ENCODE results near the gene LPP.

LPP gene

DNA sequence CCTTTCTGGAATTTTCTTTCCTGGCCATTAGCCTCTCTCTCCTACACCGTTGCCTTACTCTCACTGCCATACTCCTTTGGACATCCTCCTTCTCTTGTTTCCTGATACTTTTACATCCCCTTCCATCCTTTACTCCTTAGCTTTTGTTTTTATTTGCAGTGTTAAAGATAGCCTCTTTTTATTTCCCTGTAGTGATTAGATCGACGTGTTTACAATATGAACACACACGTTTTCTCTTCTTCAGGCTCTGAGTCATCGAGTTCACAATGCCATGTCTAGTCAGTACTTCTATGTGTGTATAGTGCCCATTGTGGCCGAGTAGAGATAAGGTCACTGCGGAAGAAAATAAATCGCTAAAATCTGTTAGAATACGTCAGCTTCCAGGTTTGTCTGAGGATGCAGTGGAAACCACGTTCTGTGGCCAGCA, 208.5 kb downstream of the LPP start:
- peak; percentile 82 for DNase-seq (ENCODE audit: low read depth)

DNA sequence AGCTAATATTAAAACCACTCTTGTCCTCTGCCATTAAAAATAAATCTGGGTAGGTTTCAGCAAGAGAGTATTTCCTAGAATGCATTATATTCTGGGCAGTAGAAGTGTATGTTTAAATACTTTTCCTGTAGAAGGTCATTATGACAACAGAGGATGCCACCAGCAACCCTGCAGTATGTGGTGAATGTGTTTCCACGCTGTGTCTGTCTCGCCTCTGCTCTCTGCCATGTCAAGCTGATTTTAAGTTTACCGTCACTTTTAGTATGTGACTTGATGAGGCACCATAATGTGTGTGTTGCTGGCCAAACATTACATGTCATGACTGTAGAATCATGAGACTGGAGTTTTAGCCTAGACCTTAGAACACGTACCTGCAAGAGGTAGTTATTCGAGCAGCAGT, 211.2 kb downstream of the LPP start:
- DNase-seq (ENCODE audit: low read depth), result no peak

GRCh38 chr3:188365988-188366698, 212.2 kb downstream of the LPP start:
- DNase-seq (ENCODE audit: low read depth), result no peak

- no peak for DNase-seq (ENCODE audit: low read depth)
Observed at GRCh38 chr3:188367678-188368077, 213.7 kb downstream of the LPP start.

GRCh38 chr3:188369526-188369925, 215.6 kb downstream of the LPP start:
- no peak for DNase-seq (ENCODE audit: low read depth)

DNA sequence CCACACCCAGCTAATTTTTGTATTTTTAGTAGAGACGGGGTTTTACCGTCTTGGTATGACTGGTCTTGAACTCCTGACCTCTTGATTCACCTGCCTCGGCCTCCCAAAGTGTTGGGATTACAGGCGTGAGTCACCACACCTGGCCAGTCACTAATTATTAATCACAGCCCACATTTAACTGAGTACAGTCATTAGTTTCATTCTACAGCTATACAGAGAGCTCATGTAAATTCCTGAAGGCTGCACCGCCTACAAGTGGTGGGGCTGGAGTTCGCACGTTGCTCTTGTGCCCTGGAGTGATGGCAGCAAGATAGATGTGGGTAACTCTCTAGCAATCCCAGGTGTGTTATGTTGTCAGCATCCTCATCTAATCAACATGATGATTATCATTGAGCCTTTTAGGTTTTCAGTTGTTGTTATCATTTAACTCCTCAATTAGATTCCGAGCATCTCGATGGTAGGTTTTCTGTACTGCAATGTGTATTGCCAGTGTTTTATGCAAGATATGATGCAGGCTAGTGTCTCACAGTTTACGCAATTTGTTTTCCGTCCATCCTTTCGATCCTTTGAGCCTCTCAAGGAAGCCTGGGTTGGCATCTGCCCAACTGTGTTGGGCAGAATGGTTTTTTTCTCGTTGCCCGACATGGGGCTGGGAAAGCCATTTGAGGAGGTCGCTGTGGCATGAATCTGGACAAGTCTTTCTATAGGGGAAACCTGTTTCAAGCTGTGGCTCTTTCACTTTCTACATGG, 216.3 kb downstream of the LPP start:
- DNase-seq (ENCODE audit: low read depth), result no peak

GRCh38 chr3:188378786-188379185, 224.8 kb downstream of the LPP start:
- no peak for DNase-seq (ENCODE audit: low read depth)

DNA sequence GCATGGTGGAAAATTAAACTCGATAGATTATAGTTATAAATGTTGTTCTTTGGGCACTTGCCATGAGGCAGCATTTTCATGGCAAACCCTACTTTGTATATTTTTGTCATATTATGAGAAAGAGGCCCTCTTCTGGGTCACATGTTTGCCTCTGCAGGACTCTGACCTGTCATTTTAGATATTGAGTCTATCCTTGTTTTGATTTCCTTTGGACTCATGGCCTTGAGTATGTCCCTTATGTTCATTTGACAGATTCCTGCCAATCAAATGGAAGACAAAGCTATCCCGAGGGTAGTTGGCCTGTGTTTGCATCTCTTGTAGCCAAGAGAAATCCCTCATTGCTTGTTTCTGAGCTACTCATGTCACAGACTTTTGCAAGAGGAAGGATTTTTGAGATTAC, 226.3 kb downstream of the LPP start:
- DNase-seq (ENCODE audit: low read depth), result no peak

- no peak for DNase-seq (ENCODE audit: low read depth)
Observed at GRCh38 chr3:188380722-188381121, 226.8 kb downstream of the LPP start.

GRCh38 chr3:188383748-188384147, 229.8 kb downstream of the LPP start:
- DNase-seq (ENCODE audit: low read depth), result no peak

DNA sequence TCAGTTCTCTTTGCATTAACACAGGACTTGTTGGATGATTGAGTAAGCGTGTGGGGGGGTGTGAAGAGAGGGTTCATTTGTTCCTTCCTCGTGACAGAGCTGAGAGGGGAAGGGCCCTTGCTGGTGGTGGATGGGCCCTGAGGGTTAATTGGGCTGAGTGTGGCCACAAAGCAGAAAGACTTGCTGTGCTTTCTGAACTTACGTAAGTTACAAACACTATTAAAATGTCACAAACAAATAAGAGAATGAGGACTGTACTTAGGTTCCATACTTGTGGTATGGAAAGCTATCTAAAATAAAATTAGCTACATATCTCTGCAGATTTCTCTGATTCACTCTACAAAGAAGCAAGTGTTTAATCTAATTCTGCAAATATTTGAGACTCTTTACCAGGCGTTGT, 231.3 kb downstream of the LPP start:
- DNase-seq (ENCODE audit: low read depth), result no peak

- DNase-seq (ENCODE audit: low read depth), result no peak
Observed at GRCh38 chr3:188389711-188390342, 235.9 kb downstream of the LPP start.

DNA sequence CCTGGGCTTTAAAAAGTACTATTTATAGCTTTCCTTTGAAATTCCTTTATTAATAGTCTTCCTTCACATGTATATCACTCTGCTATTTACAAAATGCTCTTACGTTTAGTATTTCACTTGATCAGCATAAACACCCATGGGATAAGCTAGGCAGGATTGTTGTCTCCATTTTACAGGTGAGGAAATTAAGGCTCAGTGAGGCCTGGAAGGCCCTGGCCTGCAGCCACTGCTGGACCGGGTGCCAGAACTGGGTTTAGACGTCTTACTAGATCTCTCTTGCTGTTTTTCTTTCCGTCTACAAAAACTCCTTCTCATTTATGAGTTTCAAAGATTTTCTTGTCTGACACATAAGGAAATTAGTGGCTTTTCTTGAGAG, 236.4 kb downstream of the LPP start:
- no peak for DNase-seq (ENCODE audit: low read depth)

- DNase-seq (ENCODE audit: low read depth), result no peak
Observed at GRCh38 chr3:188390775-188391443, 237.0 kb downstream of the LPP start.

DNA sequence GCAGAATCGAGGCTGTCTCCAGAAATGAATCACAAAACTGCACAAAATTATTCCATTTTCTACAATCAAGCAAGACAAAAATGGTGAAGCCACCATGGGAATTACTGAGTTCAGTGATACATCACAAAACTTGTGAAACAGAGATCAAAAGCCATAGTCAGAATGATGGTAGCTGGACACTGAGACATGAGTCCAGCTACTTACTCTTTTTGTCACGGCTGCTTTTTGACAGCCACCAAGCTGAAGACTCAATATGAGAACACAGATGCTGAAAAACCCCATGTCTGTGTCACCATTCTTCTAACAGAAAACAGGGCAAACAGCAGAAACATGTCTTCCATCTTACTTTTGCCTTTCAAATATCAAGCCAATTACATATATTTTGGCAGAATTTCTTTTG, 237.6 kb downstream of the LPP start:
- DNase-seq (ENCODE audit: low read depth), result no peak

- no peak for DNase-seq (ENCODE audit: low read depth)
Observed at GRCh38 chr3:188392076-188392475, 238.1 kb downstream of the LPP start.

- no peak for DNase-seq (ENCODE audit: low read depth)
Observed at GRCh38 chr3:188394623-188395022, 240.7 kb downstream of the LPP start.

GRCh38 chr3:188396251-188396650, 242.3 kb downstream of the LPP start:
- DNase-seq (ENCODE audit: low read depth), result no peak

- DNase-seq (ENCODE audit: low read depth), result no peak
Observed at GRCh38 chr3:188396900-188397299, 242.9 kb downstream of the LPP start.

GRCh38 chr3:188397766-188398705, 244.1 kb downstream of the LPP start:
- no peak for DNase-seq (ENCODE audit: low read depth)

DNA sequence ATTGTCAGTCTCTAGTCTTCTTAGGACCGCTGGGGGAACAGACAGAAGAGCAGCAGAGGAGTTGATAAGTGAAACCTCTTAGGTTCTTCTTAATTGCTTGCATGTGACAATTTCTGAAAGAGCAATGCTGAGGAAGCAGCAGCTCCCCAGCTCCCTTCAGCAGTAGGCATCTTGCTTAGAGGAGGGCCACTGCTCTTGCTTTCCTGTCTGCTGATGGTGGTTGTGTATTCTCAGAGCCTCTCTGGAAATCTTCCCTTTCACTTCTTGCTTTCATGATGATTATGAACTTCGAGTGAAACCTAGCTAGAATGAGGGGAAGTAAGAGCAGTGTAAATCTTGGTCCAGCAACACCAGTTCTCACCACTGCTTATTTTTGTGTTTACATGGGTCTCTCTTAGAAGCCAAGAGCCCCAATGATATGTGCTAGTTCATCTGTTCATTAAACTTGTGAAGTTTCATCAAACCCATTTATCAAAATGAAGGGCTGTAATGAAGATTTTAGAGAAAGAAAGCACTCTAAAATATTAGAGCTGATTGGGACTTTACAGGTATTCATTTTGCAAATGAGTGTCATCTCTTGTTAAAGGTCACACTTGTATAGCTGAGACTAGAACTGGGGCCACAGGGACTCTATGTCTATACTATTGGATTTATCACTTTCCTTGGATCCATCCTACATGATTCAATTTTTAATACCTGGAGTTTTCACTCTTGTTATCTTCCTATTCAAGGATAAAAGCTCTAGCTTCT, 246.7 kb downstream of the LPP start:
- no peak for DNase-seq (ENCODE audit: low read depth)

All from GM04503 (cell line).